HCT116 (cell line): Measurements from ENCODE around the gene EGFL8. TPM values are rescaled to one million over a fixed set of nuclear protein-coding genes. Genes with fewer than 3 reads are reported as not detected.

ENCODE experiments used
- ATAC-seq: fragments of 200-7000 bp; cut with Tn5 transposase; 2 replicates; pipeline ENCODE4 v1.9.1; 2020; ENCODE audit warnings: mild to moderate bottlenecking, moderate library complexity
- BruUV-seq: library from RNA; stranded (reverse); fragments of 400-500 nt; replicated peaks from 2 replicates; lab custom pipeline; 2021; lab: Mats Ljungman, UMichigan
- CTCF ChIA-PET: fragments of 300-600 bp; sonication (Branson Sonifier 250); formaldehyde crosslinking; loops from one replicate; lab custom pipeline; 2021; ENCODE audit warnings: antibody characterized with exemption; lab: Charles Lee
- POLR2A ChIA-PET: fragments of 300-600, 350-600 bp; sonication (Branson Sonifier 250); formaldehyde crosslinking; loops from one replicate; lab custom pipeline; 2021; ENCODE audit warnings: antibody characterized with exemption; lab: Charles Lee
- RAD21 ChIA-PET, 2 experiments: fragments of 300-600 bp; sonication (Branson Sonifier 250); formaldehyde crosslinking; loops; one replicate each; lab custom pipeline; 2023; ENCODE audit warnings: low total read pairs in 2 of 2; ENCODE audit not compliant: uncharacterized antibody in 2 of 2, unreplicated experiment in 2 of 2, low non-redundant PET in 1 of 2; lab: Charles Lee
- DNase-seq: peaks from one replicate; pipeline ENCODE4 v3.0.0-alpha.2; 2010; ENCODE audit warnings: low read depth, low spot score
- H2AFZ ChIP-seq: fragments of 200-600 bp; shearing (Covaris generic), sonication (generic); 2 replicates; pipeline ENCODE4 v1.6.1; 2017; ENCODE audit warnings: low read depth, mixed run types, mixed read lengths, antibody characterized with exemption, low read length; ENCODE audit not compliant: poor library complexity, severe bottlenecking
- H3K27ac ChIP-seq: 2 replicates; pipeline ENCODE4 v1.5.1; 2012; ENCODE audit warnings: low read depth, low read length
- H3K27me3 ChIP-seq: fragments of 200-600 bp; sonication (generic); 2 replicates; pipeline ENCODE4 v1.6.1; 2016; ENCODE audit warnings: mixed run types, low read length, mixed read lengths; ENCODE audit not compliant: insufficient read depth
- H3K36me3 ChIP-seq, 2 experiments: fragments of 200-500 bp in 1 of 2; fragments of 200-600 bp in 1 of 2; sonication (Bioruptor generic) in 1 of 2; sonication (generic) in 1 of 2; 2 replicates each; pipeline versions ENCODE4 v1.5.1 to v1.6.1; 2014 to 2016; ENCODE audit warnings: low read length in 2 of 2, inconsistent platforms in 1 of 2, mixed read lengths in 1 of 2, mixed run types in 1 of 2; ENCODE audit not compliant: insufficient read depth in 2 of 2, control insufficient read depth in 1 of 2
- H3K4me1 ChIP-seq, 2 experiments: fragments of 200-600 bp in 1 of 2; sonication (generic) in 1 of 2; 2 replicates each; pipeline versions ENCODE4 v1.5.1 to v1.6.1; 2012 to 2017; ENCODE audit warnings: low read length in 2 of 2, inconsistent platforms in 1 of 2, mild to moderate bottlenecking in 1 of 2, mixed read lengths in 1 of 2, mixed run types in 1 of 2, moderate library complexity in 1 of 2; ENCODE audit not compliant: insufficient read depth in 2 of 2, control insufficient read depth in 1 of 2
- H3K4me2 ChIP-seq: fragments of 200-600 bp; sonication (generic); 2 replicates; pipeline ENCODE4 v1.6.1; 2017; ENCODE audit warnings: mixed run types, low read length, mixed read lengths
- H3K4me3 ChIP-seq, 2 experiments: fragments of 200-600 bp in 1 of 2; sonication (generic) in 1 of 2; replicated peaks in 1 of 2; 2 replicates each; pipeline ENCODE4 v1.5.1; 2011 to 2016; ENCODE audit warnings: low read length in 2 of 2, control low read depth in 1 of 2, low read depth in 1 of 2, mild to moderate bottlenecking in 1 of 2, mixed read lengths in 1 of 2, mixed run types in 1 of 2
- H3K79me2 ChIP-seq: fragments of 200-600 bp; sonication (generic); 2 replicates; pipeline ENCODE4 v1.6.1; 2017; ENCODE audit warnings: mild to moderate bottlenecking, mixed run types, low read length, moderate library complexity, mixed read lengths; ENCODE audit not compliant: insufficient read depth
- H3K9ac ChIP-seq: fragments of 200-600 bp; sonication (generic); 2 replicates; pipeline ENCODE4 v1.6.1; 2016; ENCODE audit warnings: low read length, mixed read lengths
- H3K9me2 ChIP-seq: fragments of 200-600 bp; sonication (generic), shearing (Covaris generic); 2 replicates; pipeline ENCODE4 v1.6.1; 2017; ENCODE audit warnings: mixed run types, mild to moderate bottlenecking, moderate library complexity; ENCODE audit not compliant: insufficient read depth
- H3K9me3 ChIP-seq, 2 experiments: fragments of 200-500 bp in 1 of 2; fragments of 200-600 bp in 1 of 2; sonication (Bioruptor generic) in 1 of 2; sonication (generic) in 1 of 2; 2 replicates each; pipeline ENCODE4 v1.6.1; 2014 to 2017; ENCODE audit warnings: low read length in 2 of 2, mixed read lengths in 2 of 2, inconsistent platforms in 1 of 2, low read depth in 1 of 2, mild to moderate bottlenecking in 1 of 2, mixed run types in 1 of 2, moderate library complexity in 1 of 2; ENCODE audit not compliant: control insufficient read depth in 1 of 2, insufficient read depth in 1 of 2
- H4K20me1 ChIP-seq: fragments of 200-600 bp; sonication (generic), shearing (Covaris generic); 2 replicates; pipeline ENCODE4 v1.6.1; 2017; ENCODE audit warnings: mixed run types, mild to moderate bottlenecking, moderate library complexity; ENCODE audit not compliant: insufficient read depth
- CBX3 ChIP-seq: IDR thresholded peaks from 2 replicates; pipeline ENCODE4 v1.6.1; 2012; ENCODE audit warnings: low read depth
- CEBPB ChIP-seq: IDR thresholded peaks from 2 replicates; pipeline ENCODE4 v1.6.1; 2012; ENCODE audit warnings: low read depth
- ELF1 ChIP-seq: IDR thresholded peaks from 2 replicates; pipeline ENCODE4 v1.6.1; 2012; ENCODE audit warnings: low read depth, borderline replicate concordance
- EZH2 ChIP-seq: fragments of 200-600 bp; sonication (generic); IDR thresholded peaks from 2 replicates; pipeline ENCODE4 v1.6.1; 2017; ENCODE audit warnings: antibody characterized with exemption, mixed run types
- EZH2phosphoT487 ChIP-seq: fragments of 200-600 bp; IDR thresholded peaks from 2 replicates; pipeline ENCODE4 v1.6.1; 2018; ENCODE audit warnings: antibody characterized with exemption, borderline replicate concordance
- FOSL1 ChIP-seq: IDR thresholded peaks from 2 replicates; pipeline ENCODE4 v1.6.1; 2012; ENCODE audit warnings: low read depth
- JUND ChIP-seq: IDR thresholded peaks from 2 replicates; pipeline ENCODE4 v1.6.1; 2012
- MAX ChIP-seq: IDR thresholded peaks from 2 replicates; pipeline ENCODE4 v1.6.1; 2012
- POLR2A ChIP-seq: IDR thresholded peaks from 2 replicates; pipeline ENCODE4 v1.7.0; 2011; ENCODE audit warnings: borderline replicate concordance; ENCODE audit not compliant: insufficient read depth, insufficient read length; ENCODE audit errors: extremely low read depth
- POLR2AphosphoS5 ChIP-seq: IDR thresholded peaks from 2 replicates; pipeline ENCODE4 v1.6.1; 2011; ENCODE audit warnings: mild to moderate bottlenecking, low read depth, low read length, moderate library complexity
- RAD21 ChIP-seq: IDR thresholded peaks from 2 replicates; pipeline ENCODE4 v1.6.1; 2012; ENCODE audit warnings: low read depth, mild to moderate bottlenecking
- REST ChIP-seq: IDR thresholded peaks from 2 replicates; pipeline ENCODE4 v1.6.1; 2012; ENCODE audit warnings: low read depth
- SIN3A ChIP-seq: IDR thresholded peaks from 2 replicates; pipeline ENCODE4 v1.6.1; 2012; ENCODE audit warnings: low read depth
- SP1 ChIP-seq: IDR thresholded peaks from 2 replicates; pipeline ENCODE4 v1.6.1; 2012; ENCODE audit warnings: low read depth
- SRF ChIP-seq: IDR thresholded peaks from 2 replicates; pipeline ENCODE4 v1.6.1; 2012; ENCODE audit warnings: low read depth
- TCF7L2 ChIP-seq: IDR thresholded peaks from 2 replicates; pipeline ENCODE4 v1.7.0; 2011; ENCODE audit warnings: borderline replicate concordance, inconsistent platforms; ENCODE audit not compliant: insufficient read depth, insufficient read length; ENCODE audit errors: extremely low read depth
- YY1 ChIP-seq: IDR thresholded peaks from 2 replicates; pipeline ENCODE4 v1.6.1; 2011; ENCODE audit warnings: low read length, low read depth, moderate library complexity, mild to moderate bottlenecking; ENCODE audit not compliant: insufficient replicate concordance; ENCODE audit errors: extremely low read depth
- ZBTB33 ChIP-seq: IDR thresholded peaks from 2 replicates; pipeline ENCODE4 v1.6.1; 2011; ENCODE audit warnings: mild to moderate bottlenecking, low read length, moderate library complexity; ENCODE audit not compliant: insufficient replicate concordance; ENCODE audit errors: extremely low read depth
- ZNF274 ChIP-seq: fragments of 200-500 bp; sonication (Bioruptor generic); IDR thresholded peaks from 2 replicates; pipeline ENCODE4 v1.6.1; 2014; ENCODE audit warnings: mild to moderate bottlenecking, low read depth, low read length, inconsistent platforms
- intact Hi-C: fragments of 100-400 bp; cut with micrococcal nuclease; formaldehyde crosslinking; loops from 2 replicates; pipeline ENCODE4 v1.10.0; 2022
- total RNA-seq: library from RNA; stranded (reverse); gene quantifications from one replicate; pipeline ENCODE4 v1.2.1, GENCODE V29; 2021; ENCODE audit not compliant: unreplicated experiment
- TF ChIP-seq, protein P1 (sequence below): IDR thresholded peaks from 2 replicates; pipeline ENCODE4 v1.6.1; 2012

EGFL8 gene
- total RNA-seq, 1 experiment from 2014 or later = 29.0 TPM

DNA sequence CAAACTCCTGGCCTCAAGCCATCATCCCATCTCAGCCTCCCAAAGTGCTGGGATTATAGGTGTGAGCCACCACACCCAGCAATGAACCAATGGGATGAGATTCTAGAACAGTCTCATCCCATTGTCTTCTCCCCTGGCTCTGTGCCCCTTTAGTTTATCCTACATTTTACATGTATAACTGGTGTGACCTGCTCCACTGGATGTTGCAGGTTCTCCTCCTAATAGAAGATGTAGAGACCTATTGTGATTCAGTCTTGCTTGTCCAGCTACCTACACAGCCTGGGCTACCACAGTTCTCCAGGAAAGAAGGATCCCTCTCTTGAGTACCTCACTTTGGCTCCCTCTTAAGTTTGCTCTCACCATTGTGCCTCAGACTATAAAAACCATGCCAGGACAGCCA, 32.3 kb upstream of the EGFL8 start:
- DNase-seq = no peak
- Histone ChIP-seq H3K9ac (no peak overlapping the region), H3K4me2 (no peak overlapping the region), H2AFZ (no peak overlapping the region), H3K27ac (no peak overlapping the region), H3K9me3 (no peaks in the 10 kb centered on the region), H3K36me3 (no peaks in the 10 kb centered on the region), H3K79me2 (peaks cover 21% of the 10 kb centered on the region), H3K4me3 (no peak overlapping the region), H4K20me1 (no peaks in the 10 kb centered on the region), H3K9me2 (no peaks in the 10 kb centered on the region), H3K4me1 (peaks cover 20 to 25% of the 10 kb centered on the region in 2 experiments), H3K27me3 (no peaks in the 10 kb centered on the region)
- TF ChIP-seq YY1 = no peak
- TF ChIP-seq, protein P1, sequence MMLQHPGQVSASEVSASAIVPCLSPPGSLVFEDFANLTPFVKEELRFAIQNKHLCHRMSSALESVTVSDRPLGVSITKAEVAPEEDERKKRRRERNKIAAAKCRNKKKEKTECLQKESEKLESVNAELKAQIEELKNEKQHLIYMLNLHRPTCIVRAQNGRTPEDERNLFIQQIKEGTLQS = no peak
- TF ChIP-seq CEBPB = no peak
- no peak for TF ChIP-seq POLR2A
- no peak for TF ChIP-seq EZH2phosphoT487
- TF ChIP-seq ELF1 = no peak
- no peak for TF ChIP-seq ZNF274
- TF ChIP-seq TCF7L2 = no peak
- TF ChIP-seq JUND = no peak
- no peak for TF ChIP-seq SP1
- TF ChIP-seq ZBTB33 = no peak
- TF ChIP-seq RAD21 = no peak
- no peak for TF ChIP-seq CBX3
- no peak for TF ChIP-seq POLR2AphosphoS5
- TF ChIP-seq EZH2 = no peak
- no peak for TF ChIP-seq SIN3A
- TF ChIP-seq REST = no peak
- no peak for TF ChIP-seq SRF
- no peak for TF ChIP-seq FOSL1
- no peak for TF ChIP-seq MAX
- ChIA-PET CTCF (no interaction called here), POLR2A (no interaction called here), RAD21 (no interaction called here)
- ATAC-seq = no peak
- no TSS peak for BruUV-seq
- intact Hi-C loops = no loop called here
